ACC112 (cell line): ENCODE measurements around the gene FBXO30.
A peak's percentile ranks its signal among the peaks of the same experiment; 100 is the strongest.

ENCODE experiments used
- H2AFZ ChIP-seq: fragments of 200-600 bp; sonication (generic); one replicate; pipeline ENCODE4 v1.6.0; 2017; ENCODE audit warnings: antibody characterized with exemption, low read length; ENCODE audit not compliant: unreplicated experiment
- H3K27ac ChIP-seq: fragments of 200-600 bp; sonication (generic); 2 replicates; pipeline ENCODE4 v1.5.1; 2014; ENCODE audit warnings: low read depth, mild to moderate bottlenecking, antibody characterized with exemption, low read length, moderate library complexity
- H3K27me3 ChIP-seq: fragments of 200-600 bp; sonication (generic); 2 replicates; pipeline ENCODE4 v1.6.1; 2014; ENCODE audit warnings: mild to moderate bottlenecking, antibody characterized with exemption, low read length, moderate library complexity, mixed read lengths; ENCODE audit not compliant: insufficient read depth
- H3K36me3 ChIP-seq: fragments of 200-600 bp; sonication (generic); 2 replicates; pipeline ENCODE4 v1.6.1; 2016; ENCODE audit warnings: mild to moderate bottlenecking, antibody characterized with exemption, low read length, moderate library complexity, mixed read lengths; ENCODE audit not compliant: insufficient read depth
- H3K4me1 ChIP-seq: fragments of 200-600 bp; sonication (generic); one replicate; pipeline ENCODE4 v1.6.1; 2016; ENCODE audit warnings: low read length, mixed read lengths; ENCODE audit not compliant: insufficient read depth, unreplicated experiment, control insufficient read depth
- H3K4me3 ChIP-seq: fragments of 200-600 bp; sonication (generic); 2 replicates; pipeline ENCODE4 v1.5.1; 2014; ENCODE audit warnings: mild to moderate bottlenecking, low read depth, low read length
- H3K79me2 ChIP-seq: fragments of 200-600 bp; sonication (generic); one replicate; pipeline ENCODE4 v1.6.0; 2016; ENCODE audit warnings: low read length; ENCODE audit not compliant: control insufficient read depth, unreplicated experiment, insufficient read depth

FBXO30 gene

GRCh38 chr6:145841668-145842067, 27.1 kb upstream of the FBXO30 start:
- no peaks in the 10 kb centered on the region for H3K36me3 ChIP-seq
- H3K27ac ChIP-seq = no peak overlapping the region
- peaks cover 12% of the 10 kb centered on the region for H3K4me1 ChIP-seq
- H3K4me3 ChIP-seq = no peak overlapping the region
- no peaks in the 10 kb centered on the region for H3K27me3 ChIP-seq
- H3K79me2 ChIP-seq = no peaks in the 10 kb centered on the region
- no peak overlapping the region for H2AFZ ChIP-seq

GRCh38 chr6:145839653-145840052, 25.1 kb upstream of the FBXO30 start:
- Histone ChIP-seq H3K27me3 (no peaks in the 10 kb centered on the region), H3K4me1 (peaks cover 21% of the 10 kb centered on the region), H3K36me3 (no peaks in the 10 kb centered on the region), H3K4me3 (no peak overlapping the region), H2AFZ (no peak overlapping the region), H3K27ac (no peak overlapping the region), H3K79me2 (no peaks in the 10 kb centered on the region)

- Histone ChIP-seq H3K4me3 (no peak overlapping the region), H3K79me2 (no peaks in the 10 kb centered on the region), H3K36me3 (no peaks in the 10 kb centered on the region), H3K27ac (no peak overlapping the region), H3K27me3 (no peaks in the 10 kb centered on the region), H3K4me1 (peaks cover 21% of the 10 kb centered on the region), H2AFZ (no peak overlapping the region)
These were observed 23.7 kb upstream of the FBXO30 start for GRCh38 chr6:145838305-145838704.

GRCh38 chr6:145836772-145837171, 22.2 kb upstream of the FBXO30 start:
- peak overlapping the region; percentile 52; the same call in 1 of the 2 replicates for H3K4me3 ChIP-seq
- no peaks in the 10 kb centered on the region for H3K27me3 ChIP-seq
- H3K79me2 ChIP-seq = no peaks in the 10 kb centered on the region
- no peaks in the 10 kb centered on the region for H3K36me3 ChIP-seq
- H3K4me1 ChIP-seq = peaks cover 21% of the 10 kb centered on the region
- peak overlapping the region; percentile 70 for H3K27ac ChIP-seq
- H2AFZ ChIP-seq = peak overlapping the region; percentile 57

GRCh38 chr6:145836170-145836569, 21.6 kb upstream of the FBXO30 start:
- H2AFZ ChIP-seq = peak overlapping the region; percentile 57
- peak overlapping the region; percentile 52 for H3K4me3 ChIP-seq
- H3K27ac ChIP-seq = peak overlapping the region; percentile 70
- peaks cover 21% of the 10 kb centered on the region for H3K4me1 ChIP-seq
- no peaks in the 10 kb centered on the region for H3K27me3 ChIP-seq
- H3K36me3 ChIP-seq = no peaks in the 10 kb centered on the region
- H3K79me2 ChIP-seq = no peaks in the 10 kb centered on the region

- peaks cover 12% of the 10 kb centered on the region for H3K4me1 ChIP-seq
- H3K27ac ChIP-seq = no peak overlapping the region
- no peaks in the 10 kb centered on the region for H3K36me3 ChIP-seq
- H2AFZ ChIP-seq = no peak overlapping the region
- H3K4me3 ChIP-seq = no peak overlapping the region
- no peaks in the 10 kb centered on the region for H3K79me2 ChIP-seq
- no peaks in the 10 kb centered on the region for H3K27me3 ChIP-seq
These were observed 16.0 kb upstream of the FBXO30 start for GRCh38 chr6:145830612-145831011.

- Histone ChIP-seq H3K36me3 (no peaks in the 10 kb centered on the region), H3K79me2 (no peaks in the 10 kb centered on the region), H3K27me3 (no peaks in the 10 kb centered on the region), H3K27ac (no peak overlapping the region), H3K4me3 (no peak overlapping the region), H3K4me1 (peaks cover 8% of the 10 kb centered on the region), H2AFZ (peak overlapping the region; percentile 1)
These were observed 15.4 kb upstream of the FBXO30 start for GRCh38 chr6:145829950-145830349.

- Histone ChIP-seq H3K27me3 (no peaks in the 10 kb centered on the region), H3K4me3 (no peak overlapping the region), H2AFZ (no peak overlapping the region), H3K27ac (no peak overlapping the region), H3K79me2 (no peaks in the 10 kb centered on the region), H3K4me1 (peaks cover 8% of the 10 kb centered on the region), H3K36me3 (no peaks in the 10 kb centered on the region)
These were observed 14.5 kb upstream of the FBXO30 start for GRCh38 chr6:145829102-145829501.

GRCh38 chr6:145824344-145824743, 9.7 kb upstream of the FBXO30 start:
- Histone ChIP-seq H2AFZ (no peak overlapping the region), H3K79me2 (no peaks in the 10 kb centered on the region), H3K27ac (no peak overlapping the region), H3K4me1 (peaks cover 6% of the 10 kb centered on the region), H3K27me3 (no peaks in the 10 kb centered on the region), H3K36me3 (no peaks in the 10 kb centered on the region), H3K4me3 (no peak overlapping the region)

GRCh38 chr6:145823328-145823944, 8.8 kb upstream of the FBXO30 start:
- Histone ChIP-seq H3K4me3 (no peak overlapping the region), H2AFZ (no peak overlapping the region), H3K79me2 (no peaks in the 10 kb centered on the region), H3K27ac (no peak overlapping the region), H3K27me3 (no peaks in the 10 kb centered on the region), H3K4me1 (peaks cover 6% of the 10 kb centered on the region), H3K36me3 (no peaks in the 10 kb centered on the region)

GRCh38 chr6:145822456-145822855, 7.9 kb upstream of the FBXO30 start:
- H3K79me2 ChIP-seq = no peaks in the 10 kb centered on the region
- no peak overlapping the region for H3K27ac ChIP-seq

More at GRCh38 chr6:145822456-145822855, 7.9 kb upstream of the FBXO30 start:
- Histone ChIP-seq H3K27me3 (no peaks in the 10 kb centered on the region), H3K4me1 (peaks cover 6% of the 10 kb centered on the region), H2AFZ (no peak overlapping the region), H3K36me3 (no peaks in the 10 kb centered on the region), H3K4me3 (no peak overlapping the region)
